HepG2 (cell line): ENCODE data around the gene SAE1. TPM values are rescaled to one million over a fixed set of nuclear protein-coding genes. Genes with fewer than 3 reads are reported as not detected.

Source experiments
- ETV5 ChIP-seq: IDR thresholded peaks from 2 replicates; pipeline ENCODE4 v1.6.1; 2018; ENCODE audit warnings: missing biosample characterization, missing genetic modification reagents, inconsistent platforms, borderline replicate concordance
- HNRNPUL1 ChIP-seq: fragments of 200-400 bp; formaldehyde crosslinking; IDR thresholded peaks from 2 replicates; pipeline ENCODE4 v1.6.1; 2017; ENCODE audit warnings: low read depth, mild to moderate bottlenecking, low read length, moderate library complexity
- JUND ChIP-seq: sonication (generic); formaldehyde crosslinking; IDR thresholded peaks from 2 replicates; pipeline ENCODE4 v1.8.0; 2022; ENCODE audit warnings: mild to moderate bottlenecking, missing genetic modification reagents
- MAFG ChIP-seq: sonication (generic); formaldehyde crosslinking; IDR thresholded peaks from 2 replicates; pipeline ENCODE4 v1.5.1; 2020; ENCODE audit warnings: mild to moderate bottlenecking, missing genetic modification reagents
- RARA ChIP-seq: IDR thresholded peaks from 2 replicates; pipeline ENCODE4 v1.6.1; 2016; ENCODE audit warnings: missing genetic modification reagents, missing compliant biosample characterization
- RFX1 ChIP-seq: fragments of 450-650 bp; IDR thresholded peaks from 2 replicates; pipeline ENCODE4 v1.6.1; 2017
- SPEN ChIP-seq: sonication (generic); formaldehyde crosslinking; IDR thresholded peaks from 2 replicates; pipeline ENCODE4 v1.5.1; 2020; ENCODE audit warnings: low read depth, mild to moderate bottlenecking, missing genetic modification reagents
- TMF1 ChIP-seq: sonication (generic); formaldehyde crosslinking; IDR thresholded peaks from 2 replicates; pipeline ENCODE4 v1.8.1; 2022; ENCODE audit warnings: low read depth, missing genetic modification reagents
- TP53 ChIP-seq: sonication (generic); formaldehyde crosslinking; conservative IDR thresholded peaks from 2 replicates; pipeline ENCODE4 v1.4.0; 2020; ENCODE audit warnings: missing genetic modification reagents
- ZNF552 ChIP-seq: sonication (generic); formaldehyde crosslinking; IDR thresholded peaks from 2 replicates; pipeline ENCODE4 v1.9.0; 2022; ENCODE audit warnings: missing genetic modification reagents, mild to moderate bottlenecking, borderline replicate concordance
- polyA plus RNA-seq, 8 experiments: library from polyadenylated mRNA; depleted of rRNA in 3 of 8; stranded (reverse) in 7 of 8; unstranded in 1 of 8; fragments of >200 nt; fragmentation: Illumina TruSeq in 4 of 8; extraction: Trizol in 4 of 8; gene quantifications; 2 replicates each; pipeline versions ENCODE4 v1.2.1 to v1.2.3, GENCODE V29; 2011 to 2016; ENCODE audit warnings: low read depth in 4 of 8, missing spikeins in 1 of 8, mixed read lengths in 1 of 8; ENCODE audit not compliant: insufficient read depth in 1 of 8
- total RNA-seq, 5 experiments: library from RNA; depleted of rRNA; stranded (reverse); fragments of >200 nt; fragmentation: Illumina TruSeq; extraction: Trizol; gene quantifications; 2 replicates each; pipeline ENCODE4 v1.2.3, GENCODE V29; 2016; ENCODE audit warnings: low read depth in 1 of 5
- TF ChIP-seq, protein P1 (sequence below): conservative IDR thresholded peaks from 2 replicates; pipeline ENCODE4 v1.6.1; 2018; ENCODE audit warnings: missing genetic modification reagents
- TF ChIP-seq, protein P2 (sequence below): sonication (generic); formaldehyde crosslinking; IDR thresholded peaks from 2 replicates; pipeline ENCODE4 v1.5.1; 2020; ENCODE audit warnings: mild to moderate bottlenecking, missing genetic modification reagents, moderate library complexity
- TF ChIP-seq, protein P3 (sequence below): IDR thresholded peaks from 2 replicates; pipeline ENCODE4 v1.6.1; 2016; ENCODE audit warnings: missing compliant biosample characterization, missing genetic modification reagents, borderline replicate concordance
- TF ChIP-seq, protein P4 (sequence below): sonication (generic); formaldehyde crosslinking; conservative IDR thresholded peaks from 2 replicates; pipeline ENCODE4 v1.4.0; 2020; ENCODE audit warnings: missing genetic modification reagents
- TF ChIP-seq, protein P5 (sequence below): sonication (generic); formaldehyde crosslinking; IDR thresholded peaks from 2 replicates; pipeline ENCODE4 v1.4.0; 2020; ENCODE audit warnings: missing genetic modification reagents, mild to moderate bottlenecking, borderline replicate concordance
- TF ChIP-seq, protein P6 (sequence below): IDR thresholded peaks from 2 replicates; pipeline ENCODE4 v1.6.1; 2018; ENCODE audit warnings: missing genetic modification reagents

Gene SAE1
- total and polyA plus RNA-seq, 2 of the 13 experiments (the other 11 are each of a cell fraction or from before 2014, with no cell fraction given), result 87.6 to 197 TPM

DNA sequence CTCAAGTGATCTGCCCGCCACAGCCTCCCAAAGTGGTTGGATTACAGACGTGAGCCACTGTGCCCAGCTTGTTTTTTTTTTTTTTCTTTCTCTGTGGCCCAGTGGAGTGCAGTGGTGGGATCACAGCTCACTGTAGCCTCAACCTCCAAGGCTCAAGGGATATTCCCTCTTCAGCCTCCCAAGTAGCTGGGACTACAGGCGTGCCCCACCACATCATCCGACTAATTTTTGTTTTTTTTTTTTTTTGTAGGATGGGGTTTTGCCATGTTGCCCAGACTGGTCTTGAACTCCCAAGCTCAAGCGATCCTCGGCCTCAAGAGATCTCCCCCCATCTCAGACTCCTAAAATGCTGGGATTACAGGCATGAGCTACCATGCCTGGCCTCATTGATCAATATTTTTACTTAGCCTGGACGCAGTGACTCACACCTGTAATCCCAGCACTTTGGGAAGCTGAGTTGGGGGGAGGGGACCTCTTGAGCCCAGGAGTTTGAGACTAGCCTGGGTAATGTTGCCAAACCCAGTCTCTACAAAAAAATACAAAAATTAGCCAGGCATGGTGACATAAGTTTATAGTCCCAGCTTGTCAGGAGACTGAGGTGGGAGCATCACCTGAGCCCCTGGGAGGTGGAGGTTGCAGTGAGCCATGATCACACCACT lies 1.7 kb downstream of the SAE1 start (continued):
- TF ChIP-seq ZNF552 (no peak), RARA (CRISPR knock-in tag) (no peak), HNRNPUL1 (no peak), MAFG (CRISPR knock-in tag) (no peak), TMF1 (CRISPR knock-in tag) (no peak), RFX1 (no peak), SPEN (CRISPR knock-in tag) (no peak), ETV5 (CRISPR knock-in tag) (no peak), TP53 (no peak), JUND (CRISPR knock-in tag) (peak; percentile 44; the same call in 1 of the 2 replicates)
- TF ChIP-seq, protein P1, sequence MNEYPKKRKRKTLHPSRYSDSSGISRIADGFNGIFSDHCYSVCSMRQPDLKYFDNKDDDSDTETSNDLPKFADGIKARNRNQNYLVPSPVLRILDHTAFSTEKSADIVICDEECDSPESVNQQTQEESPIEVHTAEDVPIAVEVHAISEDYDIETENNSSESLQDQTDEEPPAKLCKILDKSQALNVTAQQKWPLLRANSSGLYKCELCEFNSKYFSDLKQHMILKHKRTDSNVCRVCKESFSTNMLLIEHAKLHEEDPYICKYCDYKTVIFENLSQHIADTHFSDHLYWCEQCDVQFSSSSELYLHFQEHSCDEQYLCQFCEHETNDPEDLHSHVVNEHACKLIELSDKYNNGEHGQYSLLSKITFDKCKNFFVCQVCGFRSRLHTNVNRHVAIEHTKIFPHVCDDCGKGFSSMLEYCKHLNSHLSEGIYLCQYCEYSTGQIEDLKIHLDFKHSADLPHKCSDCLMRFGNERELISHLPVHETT, result no peak
- TF ChIP-seq, protein P2, sequence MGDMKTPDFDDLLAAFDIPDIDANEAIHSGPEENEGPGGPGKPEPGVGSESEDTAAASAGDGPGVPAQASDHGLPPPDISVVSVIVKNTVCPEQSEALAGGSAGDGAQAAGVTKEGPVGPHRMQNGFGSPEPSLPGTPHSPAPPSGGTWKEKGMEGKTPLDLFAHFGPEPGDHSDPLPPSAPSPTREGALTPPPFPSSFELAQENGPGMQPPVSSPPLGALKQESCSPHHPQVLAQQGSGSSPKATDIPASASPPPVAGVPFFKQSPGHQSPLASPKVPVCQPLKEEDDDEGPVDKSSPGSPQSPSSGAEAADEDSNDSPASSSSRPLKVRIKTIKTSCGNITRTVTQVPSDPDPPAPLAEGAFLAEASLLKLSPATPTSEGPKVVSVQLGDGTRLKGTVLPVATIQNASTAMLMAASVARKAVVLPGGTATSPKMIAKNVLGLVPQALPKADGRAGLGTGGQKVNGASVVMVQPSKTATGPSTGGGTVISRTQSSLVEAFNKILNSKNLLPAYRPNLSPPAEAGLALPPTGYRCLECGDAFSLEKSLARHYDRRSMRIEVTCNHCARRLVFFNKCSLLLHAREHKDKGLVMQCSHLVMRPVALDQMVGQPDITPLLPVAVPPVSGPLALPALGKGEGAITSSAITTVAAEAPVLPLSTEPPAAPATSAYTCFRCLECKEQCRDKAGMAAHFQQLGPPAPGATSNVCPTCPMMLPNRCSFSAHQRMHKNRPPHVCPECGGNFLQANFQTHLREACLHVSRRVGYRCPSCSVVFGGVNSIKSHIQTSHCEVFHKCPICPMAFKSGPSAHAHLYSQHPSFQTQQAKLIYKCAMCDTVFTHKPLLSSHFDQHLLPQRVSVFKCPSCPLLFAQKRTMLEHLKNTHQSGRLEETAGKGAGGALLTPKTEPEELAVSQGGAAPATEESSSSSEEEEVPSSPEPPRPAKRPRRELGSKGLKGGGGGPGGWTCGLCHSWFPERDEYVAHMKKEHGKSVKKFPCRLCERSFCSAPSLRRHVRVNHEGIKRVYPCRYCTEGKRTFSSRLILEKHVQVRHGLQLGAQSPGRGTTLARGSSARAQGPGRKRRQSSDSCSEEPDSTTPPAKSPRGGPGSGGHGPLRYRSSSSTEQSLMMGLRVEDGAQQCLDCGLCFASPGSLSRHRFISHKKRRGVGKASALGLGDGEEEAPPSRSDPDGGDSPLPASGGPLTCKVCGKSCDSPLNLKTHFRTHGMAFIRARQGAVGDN (CRISPR knock-in tag), result no peak
- TF ChIP-seq, protein P3, sequence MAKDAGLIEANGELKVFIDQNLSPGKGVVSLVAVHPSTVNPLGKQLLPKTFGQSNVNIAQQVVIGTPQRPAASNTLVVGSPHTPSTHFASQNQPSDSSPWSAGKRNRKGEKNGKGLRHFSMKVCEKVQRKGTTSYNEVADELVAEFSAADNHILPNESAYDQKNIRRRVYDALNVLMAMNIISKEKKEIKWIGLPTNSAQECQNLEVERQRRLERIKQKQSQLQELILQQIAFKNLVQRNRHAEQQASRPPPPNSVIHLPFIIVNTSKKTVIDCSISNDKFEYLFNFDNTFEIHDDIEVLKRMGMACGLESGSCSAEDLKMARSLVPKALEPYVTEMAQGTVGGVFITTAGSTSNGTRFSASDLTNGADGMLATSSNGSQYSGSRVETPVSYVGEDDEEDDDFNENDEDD (CRISPR knock-in tag), result no peak
- TF ChIP-seq, protein P4, sequence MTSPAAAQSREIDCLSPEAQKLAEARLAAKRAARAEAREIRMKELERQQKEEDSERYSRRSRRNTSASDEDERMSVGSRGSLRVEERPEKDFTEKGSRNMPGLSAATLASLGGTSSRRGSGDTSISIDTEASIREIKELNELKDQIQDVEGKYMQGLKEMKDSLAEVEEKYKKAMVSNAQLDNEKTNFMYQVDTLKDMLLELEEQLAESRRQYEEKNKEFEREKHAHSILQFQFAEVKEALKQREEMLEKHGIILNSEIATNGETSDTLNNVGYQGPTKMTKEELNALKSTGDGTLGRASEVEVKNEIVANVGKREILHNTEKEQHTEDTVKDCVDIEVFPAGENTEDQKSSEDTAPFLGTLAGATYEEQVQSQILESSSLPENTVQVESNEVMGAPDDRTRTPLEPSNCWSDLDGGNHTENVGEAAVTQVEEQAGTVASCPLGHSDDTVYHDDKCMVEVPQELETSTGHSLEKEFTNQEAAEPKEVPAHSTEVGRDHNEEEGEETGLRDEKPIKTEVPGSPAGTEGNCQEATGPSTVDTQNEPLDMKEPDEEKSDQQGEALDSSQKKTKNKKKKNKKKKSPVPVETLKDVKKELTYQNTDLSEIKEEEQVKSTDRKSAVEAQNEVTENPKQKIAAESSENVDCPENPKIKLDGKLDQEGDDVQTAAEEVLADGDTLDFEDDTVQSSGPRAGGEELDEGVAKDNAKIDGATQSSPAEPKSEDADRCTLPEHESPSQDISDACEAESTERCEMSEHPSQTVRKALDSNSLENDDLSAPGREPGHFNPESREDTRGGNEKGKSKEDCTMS, result no peak
- TF ChIP-seq, protein P5, sequence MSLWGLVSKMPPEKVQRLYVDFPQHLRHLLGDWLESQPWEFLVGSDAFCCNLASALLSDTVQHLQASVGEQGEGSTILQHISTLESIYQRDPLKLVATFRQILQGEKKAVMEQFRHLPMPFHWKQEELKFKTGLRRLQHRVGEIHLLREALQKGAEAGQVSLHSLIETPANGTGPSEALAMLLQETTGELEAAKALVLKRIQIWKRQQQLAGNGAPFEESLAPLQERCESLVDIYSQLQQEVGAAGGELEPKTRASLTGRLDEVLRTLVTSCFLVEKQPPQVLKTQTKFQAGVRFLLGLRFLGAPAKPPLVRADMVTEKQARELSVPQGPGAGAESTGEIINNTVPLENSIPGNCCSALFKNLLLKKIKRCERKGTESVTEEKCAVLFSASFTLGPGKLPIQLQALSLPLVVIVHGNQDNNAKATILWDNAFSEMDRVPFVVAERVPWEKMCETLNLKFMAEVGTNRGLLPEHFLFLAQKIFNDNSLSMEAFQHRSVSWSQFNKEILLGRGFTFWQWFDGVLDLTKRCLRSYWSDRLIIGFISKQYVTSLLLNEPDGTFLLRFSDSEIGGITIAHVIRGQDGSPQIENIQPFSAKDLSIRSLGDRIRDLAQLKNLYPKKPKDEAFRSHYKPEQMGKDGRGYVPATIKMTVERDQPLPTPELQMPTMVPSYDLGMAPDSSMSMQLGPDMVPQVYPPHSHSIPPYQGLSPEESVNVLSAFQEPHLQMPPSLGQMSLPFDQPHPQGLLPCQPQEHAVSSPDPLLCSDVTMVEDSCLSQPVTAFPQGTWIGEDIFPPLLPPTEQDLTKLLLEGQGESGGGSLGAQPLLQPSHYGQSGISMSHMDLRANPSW, result no peak
- TF ChIP-seq, protein P6, sequence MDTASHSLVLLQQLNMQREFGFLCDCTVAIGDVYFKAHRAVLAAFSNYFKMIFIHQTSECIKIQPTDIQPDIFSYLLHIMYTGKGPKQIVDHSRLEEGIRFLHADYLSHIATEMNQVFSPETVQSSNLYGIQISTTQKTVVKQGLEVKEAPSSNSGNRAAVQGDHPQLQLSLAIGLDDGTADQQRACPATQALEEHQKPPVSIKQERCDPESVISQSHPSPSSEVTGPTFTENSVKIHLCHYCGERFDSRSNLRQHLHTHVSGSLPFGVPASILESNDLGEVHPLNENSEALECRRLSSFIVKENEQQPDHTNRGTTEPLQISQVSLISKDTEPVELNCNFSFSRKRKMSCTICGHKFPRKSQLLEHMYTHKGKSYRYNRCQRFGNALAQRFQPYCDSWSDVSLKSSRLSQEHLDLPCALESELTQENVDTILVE, result no peak
